ENCODE data around the gene TPGS2.
"Not testable (repeated sequence)": the region's sequence is repeated elsewhere in the genome, so short reads cannot be mapped to it uniquely, and the experiment has no call there.

TPGS2 gene, protein sequence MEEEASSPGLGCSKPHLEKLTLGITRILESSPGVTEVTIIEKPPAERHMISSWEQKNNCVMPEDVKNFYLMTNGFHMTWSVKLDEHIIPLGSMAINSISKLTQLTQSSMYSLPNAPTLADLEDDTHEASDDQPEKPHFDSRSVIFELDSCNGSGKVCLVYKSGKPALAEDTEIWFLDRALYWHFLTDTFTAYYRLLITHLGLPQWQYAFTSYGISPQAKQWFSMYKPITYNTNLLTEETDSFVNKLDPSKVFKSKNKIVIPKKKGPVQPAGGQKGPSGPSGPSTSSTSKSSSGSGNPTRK
- total RNA-seq = 37.3 to 77.4 (median 51.1) reads per million in 17 experiments

GRCh38 chr18:36828630-36829361 lies at the start of gene TPGS2, which contains the start of gene KIAA1328:
TPGS2 (minus strand) TSS chr18:36829002; CDS start chr18:36828767, 235 bp downstream.
KIAA1328 (plus strand) TSS chr18:36829127; CDS start chr18:36829139, 12 bp downstream.
- DNase-seq = peak; percentile 89 to 96 (median 92)

GRCh38 chr18:36873826-36874225 lies 45.0 kb upstream of the TPGS2 start:
- not testable (repeated sequence) for DNase-seq

DNA sequence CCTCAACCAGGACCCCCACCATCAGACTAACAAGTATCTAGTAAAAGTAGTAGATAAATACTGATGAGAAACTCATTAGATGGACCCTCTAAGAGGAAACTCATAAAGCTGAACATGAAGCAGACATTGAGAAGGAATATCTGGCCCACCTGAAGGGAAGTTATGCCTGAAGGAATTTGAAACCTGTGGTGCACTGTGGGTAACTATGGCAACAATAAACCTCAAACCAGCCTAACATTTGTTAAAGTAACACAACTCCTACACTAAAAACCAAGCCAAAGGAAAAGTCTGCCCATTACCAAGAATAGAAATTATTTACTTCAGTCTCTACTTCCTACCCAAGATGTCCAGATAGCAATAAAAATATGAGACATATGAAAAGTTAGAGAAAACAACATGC lies 43.5 kb upstream of the TPGS2 start:
- DNase-seq = no peak

DNA sequence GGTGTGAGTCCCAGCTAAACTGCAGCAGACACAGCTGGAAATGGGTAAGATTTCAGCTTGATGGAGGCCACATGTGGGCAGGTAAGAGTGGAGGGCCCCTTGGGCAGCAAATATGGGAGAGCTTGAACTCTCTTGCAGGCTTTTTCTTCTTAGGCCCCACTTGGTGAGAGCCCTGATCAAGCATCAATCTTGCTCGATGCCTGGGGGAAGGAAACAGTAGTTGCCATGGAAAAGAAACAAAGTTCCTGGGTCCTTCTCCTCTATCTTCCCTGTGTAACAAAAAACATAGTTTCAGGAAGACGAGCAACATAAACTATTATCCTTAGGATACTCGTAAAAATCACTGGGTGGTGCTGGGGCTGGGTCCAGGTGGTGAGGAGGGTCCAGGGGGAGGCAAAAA lies 43.0 kb upstream of the TPGS2 start:
- no peak for DNase-seq

- no peak for DNase-seq
Observed at GRCh38 chr18:36867056-36867455, 38.3 kb upstream of the TPGS2 start.

DNA sequence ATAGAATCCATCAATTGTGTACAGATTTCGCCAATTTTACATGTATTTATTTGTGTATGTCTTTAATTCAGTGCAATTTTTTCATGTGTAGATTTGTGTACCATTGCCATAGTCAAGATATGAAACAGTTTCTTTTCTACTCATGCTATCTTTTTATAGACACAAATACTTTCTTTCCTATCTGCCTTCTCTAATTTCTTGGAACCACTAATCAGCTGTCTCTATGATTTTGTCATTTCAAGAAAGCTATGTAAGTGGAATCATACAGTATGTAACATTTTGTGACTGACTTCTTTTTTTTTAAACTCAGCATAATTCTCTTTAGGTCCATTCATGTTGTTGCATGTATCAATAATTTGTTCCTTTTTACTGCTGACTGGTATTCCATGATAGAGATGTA lies 33.4 kb upstream of the TPGS2 start:
- DNase-seq = no peak

DNA sequence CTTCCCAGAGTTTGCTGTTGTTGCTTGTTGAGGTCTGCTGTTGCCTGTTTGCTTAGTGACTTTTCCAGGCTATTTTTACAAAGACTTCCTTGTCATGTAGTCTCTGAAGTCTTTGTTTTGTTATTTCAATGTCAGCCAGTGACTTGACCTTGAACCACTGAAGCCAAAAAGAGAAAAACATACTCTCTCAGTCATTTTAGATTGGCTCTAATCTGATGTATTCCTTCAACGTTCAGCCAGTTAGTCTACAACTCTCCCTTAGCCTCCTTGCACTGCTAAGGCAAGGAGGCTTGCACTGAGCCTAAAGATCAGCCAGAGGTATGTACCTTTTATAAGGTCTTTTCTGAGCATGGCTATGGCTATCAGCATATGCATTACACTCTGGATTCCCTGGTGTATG lies 28.0 kb upstream of the TPGS2 start:
- no peak for DNase-seq

DNA sequence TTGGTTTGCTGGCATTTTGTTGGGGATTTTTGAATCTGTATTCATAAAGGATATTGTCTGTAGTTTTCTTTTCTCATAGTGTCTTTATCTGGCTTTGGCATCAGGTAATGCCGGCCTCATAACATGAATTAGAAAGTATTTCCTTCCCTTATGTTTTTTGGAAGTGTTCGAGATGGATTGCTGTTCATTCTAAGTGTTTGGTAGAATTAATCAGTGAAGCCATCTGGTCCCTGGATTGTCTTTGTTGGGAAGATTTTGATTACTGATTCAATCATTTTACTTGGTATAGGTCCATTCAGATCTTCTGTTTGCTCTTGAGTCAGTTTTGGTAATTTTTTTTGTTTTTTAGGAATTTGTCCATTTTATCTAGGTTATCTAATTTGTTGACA lies 22.4 kb upstream of the TPGS2 start:
- DNase-seq = no peak

GRCh38 chr18:36850527-36851201 lies 21.9 kb upstream of the TPGS2 start:
- DNase-seq = peak in 2 of 4 experiments; percentile 2 to 6

DNA sequence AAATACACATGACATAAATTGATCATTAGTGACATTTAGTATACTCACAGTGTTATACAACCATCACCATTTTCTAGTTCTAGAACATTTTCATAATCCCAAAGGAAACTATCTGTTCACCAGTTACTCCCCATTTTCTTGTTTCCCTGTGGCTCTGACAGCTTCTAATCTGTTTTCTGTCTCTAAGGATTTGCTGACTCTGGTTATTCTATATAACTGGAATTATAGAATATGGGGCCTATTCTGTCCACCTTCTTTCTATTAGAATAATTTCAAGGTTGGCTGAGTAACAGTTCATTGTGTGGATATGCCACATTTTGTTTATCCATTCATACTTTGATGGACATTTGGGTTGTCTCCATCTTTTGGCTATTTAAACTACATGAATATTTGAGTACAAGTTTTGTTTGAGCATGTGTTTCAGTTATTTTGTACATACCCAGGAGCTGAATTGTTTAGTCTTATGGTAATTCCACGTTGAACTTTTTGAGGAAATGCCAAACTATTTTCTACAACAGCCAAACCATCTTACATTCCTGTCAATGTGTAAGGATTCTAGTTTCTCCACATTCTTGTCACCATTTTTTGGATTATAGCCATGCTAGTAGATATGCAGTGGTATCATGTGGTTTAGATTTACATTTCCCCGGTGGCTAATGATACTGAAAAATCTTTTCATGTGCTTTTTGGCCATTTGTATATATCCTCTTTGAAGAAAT lies 20.6 kb upstream of the TPGS2 start:
- no peak for DNase-seq

DNA sequence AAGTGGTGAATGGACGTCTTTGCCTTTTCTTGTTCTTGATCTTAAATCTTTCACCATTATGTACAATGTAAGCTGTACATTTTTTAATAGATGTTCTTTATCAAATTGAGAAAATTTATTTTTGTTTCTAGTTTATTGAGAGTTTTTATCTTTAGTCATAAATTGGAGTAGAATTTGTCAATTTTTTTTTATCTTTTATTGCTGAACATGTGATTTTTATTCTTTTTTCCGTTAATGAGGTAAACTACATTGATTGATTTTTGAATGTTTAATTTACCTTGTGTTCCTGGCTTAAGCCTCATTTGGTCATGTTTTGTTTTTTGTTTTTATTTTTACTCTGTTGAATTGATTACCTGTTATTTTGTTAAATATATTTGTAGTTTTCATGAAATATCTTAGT lies 19.8 kb upstream of the TPGS2 start:
- no peak for DNase-seq

DNA sequence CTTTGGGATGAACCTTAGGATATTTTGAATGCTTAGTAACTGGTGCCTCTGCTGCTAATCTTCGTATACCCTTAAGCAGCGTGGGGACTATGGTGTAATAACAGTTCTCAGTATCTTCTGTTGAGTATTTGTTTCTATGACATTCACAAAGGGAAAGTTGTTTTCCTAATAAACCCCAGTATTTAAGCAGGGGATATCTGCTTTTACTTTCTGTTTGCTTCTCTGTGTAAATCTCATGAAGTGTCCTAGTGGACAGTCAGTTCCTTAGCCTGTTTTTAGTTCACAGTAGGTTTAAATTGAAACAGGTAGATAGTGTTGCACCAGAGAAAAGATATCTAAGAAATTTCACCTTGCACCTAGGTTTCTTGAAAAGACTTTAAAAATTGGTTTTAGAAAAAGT lies 15.0 kb upstream of the TPGS2 start:
- DNase-seq = no peak

DNA sequence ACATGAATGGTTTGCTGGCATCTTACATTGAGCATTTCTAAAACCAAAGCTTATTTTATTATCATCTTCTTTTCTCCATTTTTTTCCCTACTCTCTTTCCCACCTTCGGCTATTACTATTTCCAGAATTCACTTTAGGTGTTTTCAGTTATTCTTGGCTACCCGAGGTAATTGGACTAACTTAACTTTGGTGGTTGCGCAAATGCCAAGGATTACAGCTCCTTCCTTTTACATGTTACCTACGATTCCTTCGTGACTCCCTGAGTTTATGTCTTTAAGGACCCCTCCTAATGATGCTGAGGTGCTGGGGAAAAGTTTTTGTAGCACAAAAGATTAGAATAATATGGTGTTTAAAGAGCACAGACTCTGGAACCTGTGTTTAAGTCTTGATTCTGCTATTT lies 14.4 kb upstream of the TPGS2 start:
- no peak for DNase-seq

DNA sequence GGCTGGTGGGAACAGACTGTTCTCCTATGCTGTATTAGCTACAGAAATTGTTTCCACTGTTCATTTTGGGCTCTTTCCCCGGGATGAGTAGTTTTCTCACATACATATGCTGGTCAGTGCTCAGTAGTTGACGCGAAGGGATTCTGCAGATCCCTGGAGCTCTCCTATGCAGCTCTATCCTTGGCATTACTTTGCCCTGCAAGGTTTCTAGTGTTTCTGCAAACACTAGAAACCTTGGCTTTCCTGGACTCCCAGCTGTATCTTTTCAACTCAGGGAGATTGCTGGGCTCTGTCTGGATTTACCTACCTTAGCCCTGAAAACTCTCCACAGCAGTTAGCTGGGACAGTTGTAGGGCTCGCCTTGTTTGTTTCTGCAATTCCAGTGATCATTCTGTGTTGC lies 11.0 kb upstream of the TPGS2 start:
- DNase-seq = no peak

- DNase-seq = no peak
Observed at GRCh38 chr18:36835927-36836326, 7.1 kb upstream of the TPGS2 start.

DNA sequence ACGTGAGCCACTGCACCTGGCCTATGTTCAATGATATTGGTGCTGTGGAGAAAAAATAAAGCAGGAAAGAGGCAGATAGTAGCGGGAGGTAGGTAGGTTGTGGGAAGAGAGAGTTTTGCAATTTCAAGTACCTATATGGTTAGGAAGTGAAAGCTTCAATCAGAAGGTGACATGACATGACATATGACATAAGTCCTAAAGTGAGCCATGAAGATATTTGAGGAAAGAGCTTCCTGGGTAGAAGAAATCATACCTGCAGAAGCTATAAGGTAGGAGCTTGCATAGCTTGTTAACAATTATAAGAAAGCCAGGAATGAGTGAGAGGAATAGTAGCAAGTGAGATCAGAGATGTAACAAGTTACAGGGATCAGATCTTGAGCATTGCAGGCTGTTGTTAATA lies 4.3 kb upstream of the TPGS2 start:
- DNase-seq = no peak

- no peak for DNase-seq
Observed at GRCh38 chr18:36831139-36831538, 2.3 kb upstream of the TPGS2 start.

DNA sequence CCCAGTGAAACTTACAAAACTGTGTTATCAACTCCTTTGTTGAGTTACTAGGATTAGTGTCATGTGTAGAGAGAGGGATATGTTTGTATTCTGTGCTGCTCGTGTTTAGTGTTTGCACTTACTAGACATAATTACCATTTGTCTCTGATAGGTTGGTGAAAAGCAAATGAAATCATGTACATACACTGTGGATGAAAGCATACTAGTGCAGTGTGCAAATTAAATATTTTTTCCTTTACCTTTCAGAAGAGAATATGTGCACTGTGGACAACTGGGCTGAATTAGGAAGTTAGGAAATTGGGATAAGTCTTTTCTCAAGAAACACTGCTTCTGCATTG lies 1.3 kb upstream of the TPGS2 start:
- DNase-seq = no peak

DNA sequence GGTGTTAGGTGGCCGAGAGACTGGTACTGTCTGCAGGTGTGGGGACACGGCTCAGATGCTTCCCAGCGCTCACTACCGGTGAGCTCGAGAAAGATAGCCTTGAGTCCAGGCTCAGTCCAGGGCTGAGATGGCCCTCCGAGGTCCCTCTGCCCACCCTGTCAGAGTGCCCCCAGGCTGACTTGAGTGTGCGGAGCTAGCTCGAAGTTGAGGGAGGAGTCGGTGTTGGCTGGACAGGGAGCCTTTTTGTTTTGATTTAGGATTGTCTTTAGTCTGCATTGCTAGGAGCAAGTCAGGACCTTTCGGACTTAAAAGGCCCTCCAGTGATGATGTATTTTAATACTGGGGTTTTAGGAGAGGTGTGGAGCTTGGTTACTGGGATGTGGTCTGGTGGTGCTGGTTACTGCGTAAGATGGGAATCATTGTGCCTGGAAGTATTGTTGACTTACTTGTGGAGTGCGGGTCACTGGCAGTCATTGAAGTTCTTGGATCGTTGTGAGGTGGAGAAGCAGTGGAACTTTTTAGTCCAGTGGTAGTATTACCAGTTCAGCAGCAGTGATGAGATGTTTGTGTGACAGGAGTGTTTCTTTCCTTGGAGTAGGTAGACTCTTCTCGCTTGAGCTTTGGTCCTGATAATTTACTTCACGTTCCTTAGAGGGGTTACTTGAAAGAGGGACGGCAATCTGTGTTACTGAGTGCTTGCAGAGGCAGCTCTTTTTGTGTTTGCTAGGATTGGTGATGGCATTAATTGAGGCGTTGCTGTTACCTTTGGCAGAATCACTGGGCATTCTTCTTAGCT lies 758 bp upstream of the TPGS2 start:
- DNase-seq = peak; percentile 3 to 31 (median 18)

DNA sequence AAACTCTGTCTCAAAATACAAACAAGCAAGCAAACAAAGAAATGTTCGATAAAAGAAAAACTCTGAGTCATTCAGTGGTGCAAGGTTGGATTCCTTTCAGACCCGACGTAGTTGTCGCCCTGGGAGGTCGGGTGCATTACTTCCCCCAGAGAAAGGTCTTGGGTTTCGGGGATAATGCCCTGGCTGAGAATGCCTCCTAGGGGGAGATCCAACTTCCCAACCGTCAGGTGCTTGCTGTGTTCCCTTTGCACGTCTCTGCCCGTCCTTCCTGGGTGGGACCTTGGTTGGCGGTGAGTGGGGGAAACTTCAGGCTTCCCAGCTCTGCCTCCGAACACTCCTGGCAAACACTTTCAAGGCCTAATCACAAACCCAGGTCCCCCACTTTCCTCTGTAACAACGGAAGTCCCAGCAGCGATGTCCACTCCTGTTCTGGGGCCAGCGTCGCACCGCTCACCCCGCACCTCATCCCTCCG lies 609 bp downstream of the TPGS2 start:
- DNase-seq = peak; percentile 20 to 48 (median 34)

DNA sequence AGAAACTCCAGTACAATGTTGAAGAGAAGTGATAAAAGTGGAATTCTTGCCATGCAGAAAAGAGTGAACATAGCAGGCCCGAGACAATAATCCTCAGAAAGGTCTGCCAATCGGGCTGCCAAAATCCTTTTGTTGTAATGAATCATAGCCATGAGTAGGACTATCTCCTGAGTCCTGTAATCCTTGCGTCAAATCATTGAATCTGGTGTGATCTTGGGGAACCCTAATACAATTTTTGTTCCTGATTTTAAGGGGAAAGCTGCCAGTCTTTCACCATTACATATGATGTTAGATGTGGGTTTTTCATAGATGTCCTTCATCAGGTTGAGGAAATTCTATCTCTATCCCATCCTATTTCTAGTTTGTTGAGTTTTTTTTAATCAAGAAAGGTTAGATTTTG lies 2.2 kb downstream of the TPGS2 start:
- no peak for DNase-seq

GRCh38 chr18:36825526-36825925 lies 3.3 kb downstream of the TPGS2 start:
- DNase-seq = no peak
